PC-9 (cell line): ENCODE data around the gene ANKS1B. TPM values are rescaled to one million over a fixed set of nuclear protein-coding genes. Genes with fewer than 3 reads are reported as not detected.

Experiments used
- BruUV-seq: library from RNA; stranded (reverse); fragments of 400-500 nt; replicated peaks from 2 replicates; lab custom pipeline; 2021; lab: Mats Ljungman, UMichigan
- CTCF ChIA-PET: fragments of 300-600 bp; sonication (Branson Sonifier 250); formaldehyde crosslinking; loops from one replicate; lab custom pipeline; 2022; ENCODE audit warnings: antibody characterized with exemption; lab: Charles Lee
- POLR2A ChIA-PET: fragments of 300-600 bp; sonication (Branson Sonifier 250); formaldehyde crosslinking; loops from one replicate; lab custom pipeline; 2022; ENCODE audit warnings: antibody characterized with exemption; ENCODE audit not compliant: unreplicated experiment; lab: Charles Lee
- DNase-seq, 2 experiments: peaks; one replicate each; pipeline versions ENCODE4 v3.0.0 to v3.0.0-alpha.2; 2015 to 2022; ENCODE audit warnings: mixed read lengths in 1 of 2
- H2AFZ ChIP-seq: fragments of 200-600 bp; sonication (generic); 2 replicates; pipeline ENCODE4 v1.8.1; 2017; ENCODE audit warnings: antibody characterized with exemption
- H3F3A ChIP-seq: fragments of 200-600 bp; sonication (generic); 2 replicates; pipeline ENCODE4 v1.8.1; 2017; ENCODE audit warnings: antibody characterized with exemption, mild to moderate bottlenecking, low read depth; ENCODE audit not compliant: insufficient read depth
- H3K27ac ChIP-seq: fragments of 200-600 bp; sonication (generic); 2 replicates; pipeline ENCODE4 v1.6.1; 2016; ENCODE audit warnings: mixed run types
- H3K27me3 ChIP-seq: fragments of 200-600 bp; sonication (generic); 2 replicates; pipeline ENCODE4 v1.6.1; 2016; ENCODE audit warnings: low read depth, mixed run types; ENCODE audit not compliant: insufficient read depth
- H3K36me3 ChIP-seq: fragments of 200-600 bp; sonication (generic); 2 replicates; pipeline ENCODE4 v1.6.1; 2016; ENCODE audit warnings: low read depth, mixed run types
- H3K4me1 ChIP-seq: fragments of 200-600 bp; sonication (generic); replicated peaks from 2 replicates; pipeline ENCODE4 v1.6.1; 2016; ENCODE audit warnings: mixed run types; ENCODE audit not compliant: insufficient read depth
- H3K4me2 ChIP-seq: fragments of 200-600 bp; sonication (generic); 2 replicates; pipeline ENCODE4 v1.6.1; 2017; ENCODE audit warnings: mixed run types
- H3K4me3 ChIP-seq: fragments of 200-600 bp; sonication (generic); 2 replicates; pipeline ENCODE4 v1.6.1; 2016; ENCODE audit warnings: mixed run types
- H3K79me2 ChIP-seq: fragments of 200-600 bp; sonication (generic); 2 replicates; pipeline ENCODE4 v1.6.1; 2017; ENCODE audit warnings: low read depth, mixed run types
- H3K9me2 ChIP-seq: fragments of 200-600 bp; sonication (generic); 2 replicates; pipeline ENCODE4 v1.8.1; 2017; ENCODE audit warnings: mild to moderate bottlenecking; ENCODE audit not compliant: insufficient read depth
- H3K9me3 ChIP-seq: fragments of 200-600 bp; sonication (generic); 2 replicates; pipeline ENCODE4 v1.8.1; 2016; ENCODE audit warnings: low read depth; ENCODE audit not compliant: insufficient read depth
- H4K20me1 ChIP-seq: fragments of 200-600 bp; sonication (generic); 2 replicates; pipeline ENCODE4 v1.8.1; 2017; ENCODE audit not compliant: insufficient read depth
- CTCF ChIP-seq: fragments of 200-600 bp; sonication (generic); conservative IDR thresholded peaks from 2 replicates; pipeline ENCODE4 v1.6.1; 2017; ENCODE audit warnings: mixed run types, antibody characterized with exemption, mild to moderate bottlenecking, moderate library complexity
- EZH2 ChIP-seq: fragments of 200-600 bp; sonication (generic); IDR thresholded peaks from 2 replicates; pipeline ENCODE4 v1.8.0; 2017; ENCODE audit warnings: antibody characterized with exemption, low read depth
- intact Hi-C: fragments of 100-400 bp; cut with micrococcal nuclease; formaldehyde crosslinking; loops from one replicate; pipeline ENCODE4 v1.10.0; 2022; ENCODE audit not compliant: unreplicated experiment
- total RNA-seq: library from RNA; stranded (reverse); gene quantifications from 2 replicates; pipeline ENCODE4 v1.2.3, GENCODE V29; 2021

ANKS1B gene
- total RNA-seq, 1 experiment from 2014 or later = not detected

DNA sequence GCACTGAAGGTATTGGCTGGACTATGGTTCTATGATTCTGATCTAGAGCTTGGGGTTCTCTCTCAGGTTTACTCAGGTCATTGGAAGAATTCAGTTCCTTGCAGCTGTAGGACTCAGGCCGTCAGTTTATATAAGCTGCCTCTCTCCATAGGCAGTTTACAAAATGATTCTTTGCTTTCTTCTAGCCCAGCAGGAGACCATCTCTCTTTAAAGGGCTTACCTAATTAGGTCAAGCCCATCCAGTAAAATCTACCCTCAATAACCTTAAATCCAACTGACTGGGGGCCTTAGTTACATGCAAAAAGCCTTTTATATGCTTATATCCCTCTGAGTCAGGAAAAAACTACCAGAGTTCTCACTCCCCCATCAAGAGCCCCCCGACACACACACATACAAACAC is 417.7 kb downstream of the ANKS1B start:
- no peaks in the 10 kb centered on the region for H3K4me1 ChIP-seq
- no peak for DNase-seq
- no peaks in the 10 kb centered on the region for H3F3A ChIP-seq
- no peak overlapping the region for H2AFZ ChIP-seq
- H3K79me2 ChIP-seq = no peaks in the 10 kb centered on the region
- CTCF ChIA-PET = no interaction called here
- H3K27ac ChIP-seq = no peak overlapping the region
- H3K4me2 ChIP-seq = no peak overlapping the region
- H3K4me3 ChIP-seq = no peak overlapping the region
- intact Hi-C loops = no loop called here
- no peaks in the 10 kb centered on the region for H3K27me3 ChIP-seq
- no peaks in the 10 kb centered on the region for H3K36me3 ChIP-seq
- H3K9me3 ChIP-seq = no peaks in the 10 kb centered on the region
- POLR2A ChIA-PET = no interaction called here
- BruUV-seq = no TSS peak
- H3K9me2 ChIP-seq = no peaks in the 10 kb centered on the region
- TF ChIP-seq EZH2 (no peak), CTCF (no peak)
- no peaks in the 10 kb centered on the region for H4K20me1 ChIP-seq

DNA sequence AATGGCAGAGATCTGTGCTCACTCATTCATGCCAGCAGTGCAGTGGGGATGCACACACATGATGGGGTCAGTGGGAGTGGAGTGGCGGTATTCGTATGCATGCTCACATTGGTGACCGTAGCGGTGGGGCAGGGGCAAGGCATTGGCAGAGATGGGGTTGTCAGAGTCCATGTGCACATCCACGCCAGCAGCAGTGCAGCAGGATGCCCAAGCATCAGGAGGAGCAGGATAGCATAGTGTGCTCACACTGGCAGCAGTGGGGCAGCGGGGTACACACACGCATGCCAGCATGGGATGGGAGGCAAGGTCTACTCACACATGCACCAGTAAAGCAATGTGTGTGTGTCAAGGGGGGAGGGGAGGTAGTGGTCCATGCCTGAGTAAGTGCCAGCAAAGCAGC is 426.6 kb downstream of the ANKS1B start:
- Histone ChIP-seq H3K4me3 (no peak overlapping the region), H3K4me2 (no peak overlapping the region), H3K4me1 (no peaks in the 10 kb centered on the region), H3K36me3 (no peaks in the 10 kb centered on the region), H4K20me1 (no peaks in the 10 kb centered on the region), H2AFZ (no peak overlapping the region), H3K79me2 (no peaks in the 10 kb centered on the region), H3K9me3 (no peaks in the 10 kb centered on the region), H3F3A (no peaks in the 10 kb centered on the region), H3K9me2 (no peaks in the 10 kb centered on the region), H3K27ac (no peak overlapping the region), H3K27me3 (no peaks in the 10 kb centered on the region)
- DNase-seq = no peak
- TF ChIP-seq CTCF = no peak
- TF ChIP-seq EZH2 = no peak
- intact Hi-C loops = no loop called here
- POLR2A ChIA-PET = no interaction called here
- BruUV-seq = no TSS peak
- CTCF ChIA-PET = no interaction called here

DNA sequence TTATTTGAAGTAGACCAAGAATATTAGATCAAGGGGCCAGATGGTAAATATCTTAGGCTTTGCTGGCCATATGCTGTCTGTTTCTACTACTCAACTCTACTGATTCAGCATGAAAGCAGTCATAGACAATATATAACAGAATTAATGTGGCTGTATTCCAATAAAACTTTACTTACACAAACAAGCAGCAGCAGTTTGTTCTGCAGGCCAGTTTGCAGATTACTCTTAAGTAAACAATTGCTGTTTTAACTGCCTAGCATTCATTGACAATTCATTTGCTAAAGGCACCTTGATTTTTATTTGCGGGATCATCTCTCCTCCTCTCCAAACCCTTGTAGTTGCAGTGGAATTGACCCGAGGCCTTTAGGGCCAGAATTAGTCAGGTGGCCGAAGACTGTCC is 431.3 kb downstream of the ANKS1B start:
- BruUV-seq = no TSS peak
- no peaks in the 10 kb centered on the region for H3K79me2 ChIP-seq
- TF ChIP-seq CTCF = no peak
- TF ChIP-seq EZH2 = no peak
- no peaks in the 10 kb centered on the region for H3F3A ChIP-seq
- H3K9me2 ChIP-seq = no peaks in the 10 kb centered on the region
- ChIA-PET POLR2A (interaction anchor here (0.5 kb wide), 1 partner anchor 628 kb away, joined by 4 read pairs; no protein-coding TSS in a partner anchor), CTCF (no interaction called here)
- H3K4me3 ChIP-seq = no peak overlapping the region
- H3K4me1 ChIP-seq = no peaks in the 10 kb centered on the region
- no peaks in the 10 kb centered on the region for H3K36me3 ChIP-seq
- H3K27me3 ChIP-seq = no peaks in the 10 kb centered on the region
- no peak overlapping the region for H3K27ac ChIP-seq
- no peak overlapping the region for H2AFZ ChIP-seq
- H3K9me3 ChIP-seq = no peaks in the 10 kb centered on the region
- DNase-seq = no peak
- intact Hi-C loops = no loop called here
- H4K20me1 ChIP-seq = no peaks in the 10 kb centered on the region
- H3K4me2 ChIP-seq = no peak overlapping the region
